ENCODE data around the gene LARP1B. TPM values are rescaled to one million over a fixed set of nuclear protein-coding genes. Genes with fewer than 3 reads are reported as not detected.
"Not testable (repeated sequence)": the region's sequence is repeated elsewhere in the genome, so short reads cannot be mapped to it uniquely, and the experiment has no call there.

The LARP1B gene
- total RNA-seq, 1 experiment from 2014 or later, result 20.7 TPM

DNA sequence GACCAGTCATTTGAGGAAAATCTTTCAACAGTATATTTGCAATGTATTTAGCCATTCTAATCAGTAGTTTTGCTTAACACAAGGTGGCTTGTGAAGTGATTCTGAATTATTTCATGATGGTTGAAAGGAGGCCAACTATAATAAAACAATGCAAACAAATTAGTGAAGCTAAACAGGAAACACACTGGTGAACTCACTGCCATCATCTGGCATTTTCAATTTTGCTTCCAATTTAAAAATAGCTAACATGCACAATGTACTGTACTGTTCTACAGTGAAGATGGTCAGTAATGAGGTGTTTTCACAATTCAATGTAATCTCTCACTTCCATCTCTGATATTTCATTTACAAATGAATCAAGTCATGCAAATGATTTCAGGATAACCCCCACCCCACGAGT lies 195.4 kb downstream of the LARP1B start:
- Histone ChIP-seq H3K27me3 (ENCODE audit: control insufficient read depth, insufficient read depth, low read length) (no peaks in the 10 kb centered on the region), H3K36me3 (replicated peaks; ENCODE audit: control insufficient read depth, insufficient read depth, low read length) (no peaks in the 10 kb centered on the region), H3K4me3 (ENCODE audit: insufficient read depth, low read depth, low read length) (no peak overlapping the region)
- no peak for DNase-seq

- not testable (repeated sequence) for H3K27me3 ChIP-seq (ENCODE audit: control insufficient read depth, insufficient read depth, low read length); H3K4me3 ChIP-seq (ENCODE audit: insufficient read depth, low read depth, low read length); H3K36me3 ChIP-seq (replicated peaks; ENCODE audit: control insufficient read depth, insufficient read depth, low read length); DNase-seq
Observed at GRCh38 chr4:128258166-128258565, 197.1 kb downstream of the LARP1B start.

GRCh38 chr4:128259889-128260288 lies 198.8 kb downstream of the LARP1B start:
- not testable (repeated sequence) for DNase-seq

More at GRCh38 chr4:128259889-128260288, 198.8 kb downstream of the LARP1B start:
- H3K27me3 ChIP-seq (ENCODE audit: control insufficient read depth, insufficient read depth, low read length); H3K36me3 ChIP-seq (replicated peaks; ENCODE audit: control insufficient read depth, insufficient read depth, low read length); H3K4me3 ChIP-seq (ENCODE audit: insufficient read depth, low read depth, low read length): not testable (repeated sequence)

Other genes starting within 250 kb of the LARP1B start
- gene PLK4, start 180.4 kb upstream of the LARP1B start, total RNA-seq (2014; rRNA removed; shearing (Covaris generic)), result 24.1 and 33.8 TPM in 2 replicates
- 15.7 and 16.2 TPM in 2 replicates for gene MFSD8, start 96.1 kb upstream of the LARP1B start, total RNA-seq (2014; rRNA removed; shearing (Covaris generic))
- gene ABHD18, start 95.9 kb upstream of the LARP1B start, total RNA-seq (2014; rRNA removed; shearing (Covaris generic)), result 16.3 and 17.8 TPM in 2 replicates
- gene PGRMC2, start 226.5 kb downstream of the LARP1B start, total RNA-seq (2014; rRNA removed; shearing (Covaris generic)), result 9.7 and 17.5 TPM in 2 replicates

Data from H7 (cell line).